Upper lobe of left lung (tissue), 4 donors: ENCODE measurements around the gene SZRD1.

Source experiments
- POLR2A ChIP-seq, 4 donors: fragments of 450-650 bp; IDR thresholded peaks; one replicate each; pipeline ENCODE4 v1.5.1; 2016 to 2017; ENCODE audit warnings: antibody characterized with exemption in 4 of 4, mild to moderate bottlenecking in 2 of 4
- POLR2AphosphoS5 ChIP-seq, 2 donors: sonication (generic); formaldehyde crosslinking; IDR thresholded peaks; one replicate each; pipeline ENCODE4 v1.5.1; 2017; ENCODE audit warnings: antibody characterized with exemption in 2 of 2
- TF ChIP-seq, protein P1 (sequence below), 6 experiments: fragments of 450-650 bp in 4 of 6; fragments of 200-600 bp in 2 of 6; sonication (generic) in 2 of 6; IDR thresholded peaks; one replicate each; pipeline ENCODE4 v1.5.1; 2016 to 2019; ENCODE audit warnings: antibody characterized with exemption in 6 of 6

DNA sequence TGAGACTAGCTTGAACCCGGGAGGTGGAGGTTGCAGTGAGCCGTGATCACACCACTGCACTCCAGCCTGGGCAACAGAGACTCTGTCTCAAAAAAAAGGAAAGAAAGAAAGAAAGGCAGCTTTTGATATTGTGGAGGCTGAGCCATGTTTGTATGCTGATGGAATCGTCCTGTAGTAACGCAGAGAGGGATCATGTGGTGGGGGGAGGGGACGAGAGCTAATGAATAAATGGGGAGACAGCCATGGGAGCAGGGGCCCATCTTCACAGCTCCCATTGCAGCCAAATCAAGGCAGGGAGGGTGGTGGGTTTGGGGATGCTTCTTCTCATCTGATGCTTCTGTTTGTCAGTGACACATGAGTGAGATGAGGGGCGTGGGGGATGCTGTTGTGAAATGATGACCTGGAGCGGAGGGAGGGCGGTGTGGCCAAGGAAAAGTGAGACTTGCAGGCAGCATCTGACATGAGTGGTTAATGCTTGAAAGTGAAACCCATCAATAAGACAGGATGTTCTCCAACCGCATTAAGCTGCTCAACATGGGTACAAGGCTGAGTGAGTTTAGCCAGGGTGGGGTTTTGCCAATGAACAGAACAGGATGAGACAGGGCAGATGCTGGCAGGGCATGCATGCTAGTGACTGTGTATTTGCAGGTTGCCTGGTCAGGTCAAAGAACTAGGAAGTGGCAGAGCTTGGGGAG, 53.5 kb downstream of the SZRD1 start:
- TF ChIP-seq POLR2A (IDR thresholded peaks at IDR 0.05) (no peak), POLR2AphosphoS5 (IDR thresholded peaks at IDR 0.05) (no peak)
- TF ChIP-seq, protein P1, sequence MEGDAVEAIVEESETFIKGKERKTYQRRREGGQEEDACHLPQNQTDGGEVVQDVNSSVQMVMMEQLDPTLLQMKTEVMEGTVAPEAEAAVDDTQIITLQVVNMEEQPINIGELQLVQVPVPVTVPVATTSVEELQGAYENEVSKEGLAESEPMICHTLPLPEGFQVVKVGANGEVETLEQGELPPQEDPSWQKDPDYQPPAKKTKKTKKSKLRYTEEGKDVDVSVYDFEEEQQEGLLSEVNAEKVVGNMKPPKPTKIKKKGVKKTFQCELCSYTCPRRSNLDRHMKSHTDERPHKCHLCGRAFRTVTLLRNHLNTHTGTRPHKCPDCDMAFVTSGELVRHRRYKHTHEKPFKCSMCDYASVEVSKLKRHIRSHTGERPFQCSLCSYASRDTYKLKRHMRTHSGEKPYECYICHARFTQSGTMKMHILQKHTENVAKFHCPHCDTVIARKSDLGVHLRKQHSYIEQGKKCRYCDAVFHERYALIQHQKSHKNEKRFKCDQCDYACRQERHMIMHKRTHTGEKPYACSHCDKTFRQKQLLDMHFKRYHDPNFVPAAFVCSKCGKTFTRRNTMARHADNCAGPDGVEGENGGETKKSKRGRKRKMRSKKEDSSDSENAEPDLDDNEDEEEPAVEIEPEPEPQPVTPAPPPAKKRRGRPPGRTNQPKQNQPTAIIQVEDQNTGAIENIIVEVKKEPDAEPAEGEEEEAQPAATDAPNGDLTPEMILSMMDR (IDR thresholded peaks at IDR 0.05): no peak
